ENCODE measurements around the gene SULT1E1.

DNA sequence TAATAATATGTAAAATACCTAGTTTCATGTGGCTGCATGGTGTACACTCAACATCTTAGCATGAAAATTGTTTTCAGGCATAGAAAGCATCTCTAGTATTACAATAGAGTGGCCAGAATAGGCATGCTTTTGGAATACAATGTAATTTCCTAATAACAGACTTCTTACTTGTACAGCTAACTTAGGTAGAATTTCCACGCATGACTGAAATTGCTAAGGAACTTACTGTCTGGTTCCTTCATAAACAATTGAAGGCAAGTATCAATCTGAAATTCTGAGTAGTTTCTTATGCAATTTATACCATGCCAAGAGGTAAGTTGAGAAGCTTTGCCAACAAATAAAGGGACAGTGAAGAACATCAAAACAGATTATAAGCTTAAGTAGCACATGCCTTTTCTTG is 26.7 kb downstream of the SULT1E1 start:
- TF ChIP-seq CTCF (IDR thresholded peaks at IDR 0.05) (no peak), POLR2A (IDR thresholded peaks at IDR 0.05) (no peak)

All from adrenal gland (tissue), 5 donors.